Chondrocyte (in vitro differentiated cells): ENCODE measurements around the gene DISP2. TPM values are rescaled to one million over a fixed set of nuclear protein-coding genes. Genes with fewer than 3 reads are reported as not detected.

Source experiments
- DNase-seq: peaks from one replicate; pipeline ENCODE4 v3.0.0; 2021; ENCODE audit warnings: mixed read lengths, low spot score
- H3K27ac Mint-ChIP-seq: one replicate; pipeline ENCODE4 v1.8.0; 2021; ENCODE audit warnings: mild to moderate bottlenecking, moderate library complexity, mixed read lengths; ENCODE audit not compliant: unreplicated experiment
- H3K27me3 Mint-ChIP-seq: 2 replicates; pipeline ENCODE4 v1.8.0; 2021; ENCODE audit warnings: low read depth, mixed read lengths
- H3K36me3 Mint-ChIP-seq: 2 replicates; pipeline ENCODE4 v1.8.0; 2021; ENCODE audit warnings: low read depth, mixed read lengths
- H3K4me1 Mint-ChIP-seq: 2 replicates; pipeline ENCODE4 v1.8.0; 2021; ENCODE audit warnings: low read depth, mild to moderate bottlenecking, mixed read lengths
- H3K4me3 Mint-ChIP-seq: one replicate; pipeline ENCODE4 v1.8.0; 2021; ENCODE audit warnings: mild to moderate bottlenecking, moderate library complexity, mixed read lengths; ENCODE audit not compliant: unreplicated experiment
- H3K9me3 Mint-ChIP-seq: 2 replicates; pipeline ENCODE4 v1.8.0; 2021; ENCODE audit warnings: low read depth, mixed read lengths
- CTCF ChIP-seq: fragments of 200-600 bp; sonication (generic); IDR thresholded peaks from 2 replicates; pipeline ENCODE4 v1.5.0; 2021; ENCODE audit warnings: antibody characterized with exemption, mild to moderate bottlenecking, moderate library complexity
- total RNA-seq: library from RNA; stranded (reverse); gene quantifications from 3 replicates; pipeline ENCODE4 v1.2.1, GENCODE V29; 2021

DISP2 gene
- total RNA-seq, 1 donor from 2014 or later, result 1.4 TPM

DNA sequence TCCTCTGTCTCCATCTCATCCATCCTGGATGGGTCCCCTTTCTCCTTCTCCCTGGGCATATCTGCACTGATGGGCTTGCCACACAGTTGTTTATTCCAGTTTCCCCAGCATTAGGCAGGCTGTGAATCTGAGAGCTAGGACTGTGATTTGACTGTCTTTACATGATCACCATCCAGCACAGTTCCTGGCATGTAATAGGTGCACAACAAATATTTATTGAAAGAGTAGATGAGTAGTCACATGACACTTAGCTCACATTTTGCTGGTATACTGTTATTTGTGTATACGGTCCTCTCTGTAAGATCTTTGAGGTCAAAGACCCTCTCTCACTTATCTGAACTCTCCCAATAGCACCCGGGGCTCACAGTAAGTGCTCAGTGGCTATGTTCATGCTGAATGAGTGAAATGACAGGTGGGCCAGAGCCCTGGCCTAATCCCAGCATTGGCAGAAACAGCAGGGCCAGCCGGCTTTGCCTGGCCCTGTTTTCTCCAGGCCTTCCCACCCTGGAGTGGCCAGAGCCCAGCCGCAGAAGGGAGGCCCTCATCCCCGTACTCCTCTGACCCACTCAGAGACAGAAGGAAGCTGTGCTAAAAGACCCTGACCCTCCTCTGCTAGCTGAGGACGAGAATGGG lies 66.6 kb downstream of the DISP2 start:
- Mint-ChIP-seq H3K27me3 (peaks cover 11% of the 10 kb centered on the region), H3K4me3 (no peak overlapping the region), H3K9me3 (no peaks in the 10 kb centered on the region), H3K27ac (no peak overlapping the region), H3K36me3 (no peaks in the 10 kb centered on the region), H3K4me1 (peaks cover 13% of the 10 kb centered on the region)
- DNase-seq, result no peak
- no peak for TF ChIP-seq CTCF

GRCh38 chr15:40425681-40426080 lies 67.7 kb downstream of the DISP2 start:
- Mint-ChIP-seq H3K9me3 (no peaks in the 10 kb centered on the region), H3K4me1 (peaks cover 13% of the 10 kb centered on the region), H3K36me3 (no peaks in the 10 kb centered on the region), H3K27ac (no peak overlapping the region), H3K4me3 (no peak overlapping the region), H3K27me3 (peaks cover 21% of the 10 kb centered on the region)
- TF ChIP-seq CTCF, result no peak
- no peak for DNase-seq

- no peaks in the 10 kb centered on the region for H3K4me1 Mint-ChIP-seq
- H3K36me3 Mint-ChIP-seq, result no peaks in the 10 kb centered on the region
- no peaks in the 10 kb centered on the region for H3K9me3 Mint-ChIP-seq
- H3K27ac Mint-ChIP-seq, result no peak overlapping the region
- H3K4me3 Mint-ChIP-seq, result no peak overlapping the region
- no peak for TF ChIP-seq CTCF
- peaks cover 23% of the 10 kb centered on the region for H3K27me3 Mint-ChIP-seq
- DNase-seq, result no peak
These were observed 69.2 kb downstream of the DISP2 start for GRCh38 chr15:40427188-40427587.

GRCh38 chr15:40428185-40428584 lies 70.2 kb downstream of the DISP2 start:
- no peak overlapping the region for H3K27ac Mint-ChIP-seq
- H3K9me3 Mint-ChIP-seq, result no peaks in the 10 kb centered on the region
- no peak for TF ChIP-seq CTCF
- no peaks in the 10 kb centered on the region for H3K4me1 Mint-ChIP-seq
- peaks cover 23% of the 10 kb centered on the region for H3K27me3 Mint-ChIP-seq
- no peak overlapping the region for H3K4me3 Mint-ChIP-seq
- H3K36me3 Mint-ChIP-seq, result no peaks in the 10 kb centered on the region
- DNase-seq, result no peak

Other genes with a start within 250 kb of the DISP2 start
- gene BMF, start 249.3 kb upstream of the DISP2 start, total RNA-seq, result 15.1 to 40.9 TPM (median 17.9 TPM) in 3 replicates
- gene BUB1B, start 197.2 kb upstream of the DISP2 start, total RNA-seq, result 6.7 to 9.6 TPM (median 7.4 TPM) in 3 replicates
- 0.37 to 0.41 TPM in 2 of 3 replicates, not detected in the other for gene PAK6, start 119.2 kb upstream of the DISP2 start, total RNA-seq
- gene ANKRD63, start 75.2 kb upstream of the DISP2 start, total RNA-seq, result 0.25 to 1.1 TPM in 2 of 3 replicates, not detected in the other
- gene PLCB2, start 50.3 kb upstream of the DISP2 start, total RNA-seq, result 1.4 to 3.4 TPM (median 2.8 TPM) in 3 replicates
- gene INAFM2, start 34.5 kb upstream of the DISP2 start, total RNA-seq, result 68.8 to 128 TPM (median 80.6 TPM) in 3 replicates
- 55.4 to 60.0 TPM (median 58.0 TPM) in 3 replicates for gene CCDC9B, start 17.3 kb upstream of the DISP2 start, total RNA-seq
- not detected in 3 replicates for gene PHGR1, start 7.2 kb upstream of the DISP2 start, total RNA-seq
- 20.9 to 28.4 TPM (median 27.9 TPM) in 3 replicates for gene KNSTRN, start 24.5 kb downstream of the DISP2 start, total RNA-seq
- gene IVD, start 47.6 kb downstream of the DISP2 start, total RNA-seq, result 42.0 to 58.9 TPM (median 42.5 TPM) in 3 replicates
- gene BAHD1, start 82.7 kb downstream of the DISP2 start, total RNA-seq, result 24.4 to 26.4 TPM (median 24.8 TPM) in 3 replicates
- 45.4 to 46.2 TPM (median 45.7 TPM) in 3 replicates for gene CHST14, start 112.8 kb downstream of the DISP2 start, total RNA-seq
- 16.7 to 22.5 TPM (median 21.2 TPM) in 3 replicates for gene CCDC32, start 206.8 kb downstream of the DISP2 start, total RNA-seq
- 7.7 to 10.9 TPM (median 10.2 TPM) in 3 replicates for gene RPUSD2, start 211.1 kb downstream of the DISP2 start, total RNA-seq
- 4.7 to 6.0 TPM (median 5.5 TPM) in 3 replicates for gene KNL1, start 236.0 kb downstream of the DISP2 start, total RNA-seq